ENCODE measurements around the gene TNKS2.

TNKS2 gene

DNA sequence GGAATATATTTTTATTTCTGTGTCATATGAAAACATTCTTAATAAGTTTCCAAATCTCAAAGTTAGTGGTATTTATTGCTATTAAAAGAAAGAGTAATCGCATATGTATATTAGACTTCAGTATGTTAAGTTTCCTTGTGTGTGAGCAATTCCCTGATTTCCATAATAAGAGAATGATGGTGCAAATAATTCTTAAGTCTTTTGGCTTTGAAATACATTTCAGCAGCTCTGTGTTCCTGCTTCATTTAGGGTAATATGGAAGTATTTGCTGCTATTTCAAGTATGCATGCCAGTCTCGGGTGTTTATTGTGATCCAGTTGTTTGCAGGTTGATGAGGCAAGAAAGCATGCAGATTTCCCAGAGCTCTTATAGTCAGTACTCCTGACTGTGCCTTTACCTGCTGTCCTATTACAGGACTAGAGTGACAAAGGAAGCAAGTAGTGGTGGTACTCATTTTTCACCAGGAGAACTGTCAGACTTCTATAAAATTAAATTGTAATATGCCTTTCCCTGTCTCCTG lies 67.4 kb downstream of the TNKS2 start:
- ATAC-seq (ENCODE audit: low read depth) (no peak), DNase-seq (ENCODE audit: low spot score) (no peak)
- Histone ChIP-seq H3K27ac (ENCODE audit: poor library complexity, severe bottlenecking) (no peak overlapping the region), H3K4me3 (ENCODE audit: severe bottlenecking) (no peak overlapping the region), H3K36me3 (ENCODE audit: low read depth) (peaks cover 41% of the 10 kb centered on the region), H3K27me3 (ENCODE audit: insufficient read depth, poor library complexity, severe bottlenecking) (no peaks in the 10 kb centered on the region), H3K4me1 (ENCODE audit: insufficient read depth, poor library complexity, severe bottlenecking) (no peaks in the 10 kb centered on the region), H3K9me3 (ENCODE audit: severe bottlenecking) (no peaks in the 10 kb centered on the region)
- no peak for TF ChIP-seq CTCF (IDR thresholded peaks at IDR 0.05; ENCODE audit: poor library complexity, severe bottlenecking)

- TF ChIP-seq CTCF (IDR thresholded peaks at IDR 0.05; ENCODE audit: poor library complexity, severe bottlenecking) = no peak
- Histone ChIP-seq H3K27me3 (ENCODE audit: insufficient read depth, poor library complexity, severe bottlenecking) (no peaks in the 10 kb centered on the region), H3K9me3 (ENCODE audit: severe bottlenecking) (no peaks in the 10 kb centered on the region), H3K4me1 (ENCODE audit: insufficient read depth, poor library complexity, severe bottlenecking) (no peaks in the 10 kb centered on the region), H3K36me3 (ENCODE audit: low read depth) (no peaks in the 10 kb centered on the region), H3K27ac (ENCODE audit: poor library complexity, severe bottlenecking) (no peak overlapping the region), H3K4me3 (ENCODE audit: severe bottlenecking) (no peak overlapping the region)
- ATAC-seq (ENCODE audit: low read depth) = no peak
- DNase-seq (ENCODE audit: low spot score) = no peak
These were observed 76.9 kb downstream of the TNKS2 start for GRCh38 chr10:91875156-91875555.

GRCh38 chr10:91875779-91876178 lies 77.6 kb downstream of the TNKS2 start:
- DNase-seq (ENCODE audit: low spot score) = no peak
- Histone ChIP-seq H3K27me3 (ENCODE audit: insufficient read depth, poor library complexity, severe bottlenecking) (no peaks in the 10 kb centered on the region), H3K36me3 (ENCODE audit: low read depth) (no peaks in the 10 kb centered on the region), H3K4me3 (ENCODE audit: severe bottlenecking) (no peak overlapping the region), H3K9me3 (ENCODE audit: severe bottlenecking) (no peaks in the 10 kb centered on the region), H3K4me1 (ENCODE audit: insufficient read depth, poor library complexity, severe bottlenecking) (no peaks in the 10 kb centered on the region), H3K27ac (ENCODE audit: poor library complexity, severe bottlenecking) (no peak overlapping the region)
- no peak for TF ChIP-seq CTCF (IDR thresholded peaks at IDR 0.05; ENCODE audit: poor library complexity, severe bottlenecking)
- ATAC-seq (ENCODE audit: low read depth) = no peak

DNA sequence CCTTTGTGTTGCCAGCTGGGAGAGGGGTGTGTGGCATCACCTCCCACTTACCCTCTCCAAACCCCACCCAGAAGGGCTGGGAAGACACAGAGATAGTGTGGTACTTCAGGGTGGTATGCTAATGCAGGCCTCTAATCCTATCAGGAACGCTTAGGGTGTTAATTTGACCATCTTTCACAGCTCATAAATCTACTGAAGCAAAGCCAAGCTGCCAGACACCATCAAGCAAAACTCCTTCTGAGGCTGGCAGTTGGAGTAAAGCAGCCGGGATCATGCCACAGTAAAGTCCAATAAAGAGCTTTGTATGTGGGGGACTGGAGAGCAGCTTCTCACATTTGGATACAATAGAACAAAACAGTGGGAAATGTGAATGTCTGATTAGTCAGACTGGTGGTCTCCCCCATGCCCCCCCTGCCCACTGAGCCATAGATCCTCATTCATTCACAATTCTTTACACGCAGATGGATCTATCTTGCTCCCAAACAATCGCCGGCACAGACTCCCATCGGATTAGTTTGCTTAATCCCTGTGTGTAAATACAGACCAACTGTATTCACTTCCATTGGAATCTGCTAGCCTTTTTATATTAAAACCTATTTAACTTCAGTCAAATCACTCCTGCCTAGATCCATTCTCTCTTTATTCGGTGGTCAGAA lies 81.4 kb downstream of the TNKS2 start:
- DNase-seq (ENCODE audit: low spot score) (no peak), ATAC-seq (ENCODE audit: low read depth) (no peak)
- Histone ChIP-seq H3K4me3 (ENCODE audit: severe bottlenecking) (no peak overlapping the region), H3K27me3 (ENCODE audit: insufficient read depth, poor library complexity, severe bottlenecking) (no peaks in the 10 kb centered on the region), H3K4me1 (ENCODE audit: insufficient read depth, poor library complexity, severe bottlenecking) (no peaks in the 10 kb centered on the region), H3K9me3 (ENCODE audit: severe bottlenecking) (no peaks in the 10 kb centered on the region), H3K27ac (ENCODE audit: poor library complexity, severe bottlenecking) (no peak overlapping the region), H3K36me3 (ENCODE audit: low read depth) (no peaks in the 10 kb centered on the region)
- no peak for TF ChIP-seq CTCF (IDR thresholded peaks at IDR 0.05; ENCODE audit: poor library complexity, severe bottlenecking)

DNA sequence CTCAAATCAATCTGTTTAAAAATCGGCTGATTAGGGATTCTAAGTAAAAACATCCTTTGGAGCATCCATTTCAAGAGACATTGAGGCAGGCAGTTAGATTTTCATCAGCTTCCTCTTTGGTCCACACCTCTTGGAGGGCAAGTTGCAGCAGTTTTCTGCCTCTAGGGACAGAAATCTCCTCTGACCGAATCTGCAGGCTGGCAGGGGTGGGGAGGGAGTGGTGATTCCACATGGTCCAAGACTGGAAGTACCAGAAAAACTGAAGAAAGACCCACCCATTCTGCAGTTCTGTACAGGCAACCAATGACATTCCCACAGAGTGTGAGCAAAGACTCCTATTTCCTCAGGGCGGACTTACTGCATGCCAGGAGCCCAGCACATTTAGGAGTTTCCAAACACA lies 82.1 kb downstream of the TNKS2 start:
- TF ChIP-seq CTCF (IDR thresholded peaks at IDR 0.05; ENCODE audit: poor library complexity, severe bottlenecking) = no peak
- Histone ChIP-seq H3K27ac (ENCODE audit: poor library complexity, severe bottlenecking) (no peak overlapping the region), H3K4me3 (ENCODE audit: severe bottlenecking) (no peak overlapping the region), H3K27me3 (ENCODE audit: insufficient read depth, poor library complexity, severe bottlenecking) (no peaks in the 10 kb centered on the region), H3K4me1 (ENCODE audit: insufficient read depth, poor library complexity, severe bottlenecking) (no peaks in the 10 kb centered on the region), H3K36me3 (ENCODE audit: low read depth) (no peaks in the 10 kb centered on the region), H3K9me3 (ENCODE audit: severe bottlenecking) (no peaks in the 10 kb centered on the region)
- DNase-seq (ENCODE audit: low spot score) (no peak), ATAC-seq (ENCODE audit: low read depth) (peak; percentile 69)
